ENCODE measurements around the gene SERPINA3.
"Not testable (repeated sequence)": the region's sequence is repeated elsewhere in the genome, so short reads cannot be mapped to it uniquely, and the experiment has no call there.

The SERPINA3 gene

GRCh38 chr14:94612174-94612573 is at the start of gene SERPINA3:
Gene SERPINA3 (plus strand): TSS chr14:94612391. CDS start chr14:94614442, 2,051 bp downstream.
- DNase-seq (ENCODE audit: low read depth in 3 of 3, low spot score in 1 of 3), result no peak

DNA sequence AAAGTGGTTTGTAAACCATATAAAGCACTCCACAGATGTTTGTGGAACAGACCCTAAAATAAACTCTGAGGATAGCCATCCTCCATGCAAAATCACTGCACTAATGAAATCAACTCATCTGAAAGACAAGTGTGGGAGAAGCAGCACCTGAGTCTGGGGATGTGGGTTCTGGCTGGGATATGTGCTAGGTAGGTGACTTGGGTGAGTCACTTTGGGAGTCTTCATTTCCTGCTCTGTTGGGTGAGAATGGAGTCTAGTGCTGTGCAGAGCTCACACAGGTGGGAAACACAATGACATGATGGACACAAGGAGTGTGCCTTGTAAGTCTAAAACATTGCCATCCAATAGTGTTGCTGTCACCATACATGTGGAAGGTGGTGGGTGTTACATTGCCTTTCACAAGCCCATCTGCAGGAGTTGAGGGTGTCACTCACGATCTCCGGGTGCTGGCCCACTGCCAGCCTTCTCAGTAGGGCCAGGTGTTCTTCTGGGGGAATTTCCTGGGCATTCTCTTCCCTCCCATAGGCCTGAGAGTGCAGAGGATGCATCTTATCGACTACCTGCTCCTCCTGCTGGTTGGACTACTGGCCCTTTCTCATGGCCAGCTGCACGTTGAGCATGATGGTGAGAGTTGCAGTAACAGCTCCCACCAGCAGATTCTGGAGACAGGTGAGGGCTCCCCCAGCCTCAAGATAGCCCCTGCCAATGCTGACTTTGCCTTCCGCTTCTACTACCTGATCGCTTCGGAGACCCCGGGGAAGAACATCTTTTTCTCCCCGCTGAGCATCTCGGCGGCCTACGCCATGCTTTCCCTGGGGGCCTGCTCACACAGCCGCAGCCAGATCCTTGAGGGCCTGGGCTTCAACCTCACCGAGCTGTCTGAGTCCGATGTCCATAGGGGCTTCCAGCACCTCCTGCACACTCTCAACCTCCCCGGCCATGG is 49.0 kb upstream of the SERPINA3 start:
- DNase-seq (ENCODE audit: low read depth in 3 of 3, low spot score in 1 of 3), result no peak

DNA sequence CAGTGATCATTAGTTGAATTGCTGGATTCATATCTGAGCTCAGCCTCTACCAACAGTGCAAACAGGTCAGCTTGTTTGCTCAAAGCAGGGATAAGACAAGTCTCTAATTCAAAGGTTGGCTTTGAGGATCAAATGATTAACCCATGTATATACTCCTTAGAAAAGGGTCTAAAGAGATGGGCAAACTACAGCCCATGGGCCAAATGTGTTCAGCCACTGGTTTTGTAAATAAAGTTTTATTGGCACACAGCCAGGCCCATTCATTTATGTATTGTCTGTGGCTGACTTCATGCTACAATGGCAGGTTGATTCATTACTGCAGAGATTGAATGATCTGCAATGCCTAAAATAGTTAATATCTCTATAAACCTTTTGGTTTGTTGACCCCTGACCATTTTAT is 47.8 kb upstream of the SERPINA3 start:
- DNase-seq (ENCODE audit: low read depth in 3 of 3, low spot score in 1 of 3), result no peak

GRCh38 chr14:94568186-94568585 is 44.0 kb upstream of the SERPINA3 start:
- DNase-seq (ENCODE audit: low read depth in 3 of 3, low spot score in 1 of 3), result no peak

- DNase-seq (ENCODE audit: low read depth in 3 of 3, low spot score in 1 of 3), result no peak
Observed at GRCh38 chr14:94569381-94570001, 42.7 kb upstream of the SERPINA3 start.

DNA sequence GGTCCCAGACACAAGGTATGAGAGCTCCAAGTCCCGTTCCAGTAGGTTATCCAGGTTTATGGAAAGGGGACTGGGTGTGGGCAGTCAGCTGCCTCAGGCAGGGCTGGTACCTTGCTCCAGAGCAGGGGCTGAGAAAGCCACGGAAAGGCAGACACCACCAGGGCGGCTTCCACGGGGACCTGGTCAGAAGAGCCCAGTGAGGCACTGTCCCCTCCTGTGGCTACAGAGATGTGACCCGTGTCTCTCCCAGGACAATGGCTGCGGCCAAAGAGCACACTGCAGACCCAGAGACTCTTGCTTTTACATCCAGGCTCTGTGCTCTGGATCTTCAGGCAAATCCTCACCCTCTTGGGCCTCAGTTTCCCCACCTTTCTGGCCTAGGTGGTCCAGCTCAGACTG is 42.2 kb upstream of the SERPINA3 start:
- DNase-seq (ENCODE audit: low read depth in 3 of 3, low spot score in 1 of 3), result no peak

GRCh38 chr14:94570440-94570839 is 41.8 kb upstream of the SERPINA3 start:
- no peak for DNase-seq (ENCODE audit: low read depth in 3 of 3, low spot score in 1 of 3)

- DNase-seq (ENCODE audit: low read depth in 3 of 3, low spot score in 1 of 3), result no peak
Observed at GRCh38 chr14:94571395-94571794, 40.8 kb upstream of the SERPINA3 start.

- no peak for DNase-seq (ENCODE audit: low read depth in 3 of 3, low spot score in 1 of 3)
Observed at GRCh38 chr14:94571950-94572349, 40.2 kb upstream of the SERPINA3 start.

- no peak for DNase-seq (ENCODE audit: low read depth in 3 of 3, low spot score in 1 of 3)
Observed at GRCh38 chr14:94572637-94573303, 39.4 kb upstream of the SERPINA3 start.

GRCh38 chr14:94573475-94574277 is 38.5 kb upstream of the SERPINA3 start:
- no peak for DNase-seq (ENCODE audit: low read depth in 3 of 3, low spot score in 1 of 3)

- DNase-seq (ENCODE audit: low read depth in 3 of 3, low spot score in 1 of 3), result no peak
Observed at GRCh38 chr14:94574336-94574735, 37.9 kb upstream of the SERPINA3 start.

- no peak for DNase-seq (ENCODE audit: low read depth in 3 of 3, low spot score in 1 of 3)
Observed at GRCh38 chr14:94575730-94576585, 36.2 kb upstream of the SERPINA3 start.

- DNase-seq (ENCODE audit: low read depth in 3 of 3, low spot score in 1 of 3), result not testable (repeated sequence)
Observed at GRCh38 chr14:94577472-94577871, 34.7 kb upstream of the SERPINA3 start.

DNA sequence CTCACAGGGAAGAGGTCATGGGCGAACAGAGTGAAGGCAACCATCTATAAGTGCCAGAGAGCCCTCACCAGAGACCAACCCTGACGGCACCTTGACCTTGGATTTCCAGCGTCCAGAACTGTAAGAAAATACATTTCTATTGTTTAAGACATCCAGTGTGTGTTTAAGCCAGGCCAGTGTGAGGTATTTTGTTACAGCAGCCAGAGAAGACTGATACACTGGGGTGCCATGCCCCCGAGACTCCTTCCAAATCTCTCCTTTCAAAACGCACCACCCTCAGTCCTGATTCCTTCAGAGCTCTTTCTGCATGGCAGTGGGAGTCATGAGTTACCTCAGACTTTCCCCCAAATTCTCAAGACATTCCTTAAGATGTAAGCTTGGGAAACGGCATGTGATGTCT is 33.5 kb upstream of the SERPINA3 start:
- DNase-seq (ENCODE audit: low read depth in 3 of 3, low spot score in 1 of 3), result no peak

GRCh38 chr14:94581127-94581999 is 30.8 kb upstream of the SERPINA3 start, which contains the start of gene SERPINA5:
Gene SERPINA5 (plus strand): TSS chr14:94581426. CDS start chr14:94587363, 5,937 bp downstream.
- no peak for DNase-seq (ENCODE audit: low read depth in 3 of 3, low spot score in 1 of 3)

DNA sequence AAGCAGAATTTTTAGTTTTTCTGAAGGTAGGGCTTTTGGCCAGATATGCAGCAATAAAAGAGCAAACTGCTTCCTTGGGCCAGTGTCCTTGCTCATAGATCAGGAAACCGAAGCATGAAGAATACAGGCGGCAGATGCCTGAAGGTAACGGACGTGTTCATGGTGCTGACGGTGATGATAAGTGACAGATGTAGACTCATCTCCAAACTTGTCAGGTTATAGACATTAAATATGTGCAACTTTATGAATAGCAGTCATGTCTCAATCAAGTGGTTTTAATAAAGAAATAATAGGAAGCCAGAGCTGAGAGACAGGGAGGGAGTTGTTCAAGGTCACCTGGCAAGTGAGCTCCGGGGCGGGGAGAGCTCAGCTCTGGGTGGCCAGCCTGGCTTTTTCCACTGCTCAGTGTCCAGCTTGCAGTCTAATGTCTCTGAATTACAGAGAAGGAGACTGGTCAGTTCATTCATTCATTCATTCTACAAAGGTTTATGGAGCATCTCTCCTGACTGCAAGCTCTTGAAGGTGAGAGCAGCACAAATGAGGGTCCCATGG is 29.9 kb upstream of the SERPINA3 start:
- no peak for DNase-seq (ENCODE audit: low read depth in 3 of 3, low spot score in 1 of 3)

- no peak for DNase-seq (ENCODE audit: low read depth in 3 of 3, low spot score in 1 of 3)
Observed at GRCh38 chr14:94582851-94583250, 29.3 kb upstream of the SERPINA3 start.

DNA sequence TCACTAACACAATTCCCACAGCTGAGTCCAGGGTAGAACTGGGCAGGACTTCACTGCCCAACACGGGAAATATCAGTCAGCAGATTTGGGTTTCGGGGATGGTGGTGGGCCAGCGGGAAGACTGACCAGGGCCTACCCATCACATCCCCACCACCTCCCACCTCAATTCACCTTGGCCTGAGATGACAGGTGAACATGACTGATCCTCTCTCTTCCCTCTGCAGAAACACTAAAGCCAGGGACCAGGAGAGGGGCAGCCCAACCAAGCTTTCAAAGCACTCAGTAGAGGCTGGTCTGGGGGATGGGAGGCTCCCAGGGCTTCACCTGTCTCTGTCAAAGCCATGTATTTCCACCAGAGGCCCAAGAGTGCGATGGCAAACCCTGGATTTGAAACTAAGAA is 28.6 kb upstream of the SERPINA3 start:
- no peak for DNase-seq (ENCODE audit: low read depth in 3 of 3, low spot score in 1 of 3)

All from stimulated activated CD4-positive, alpha-beta T cell treated with anti-CD3 and anti-CD28 coated beads, TNF-alpha, amount 100 ng/mL, for 1 hour (primary cell).